HG03565 (cell line): ENCODE data around the gene DBNL.

Source experiments
- ATAC-seq: cut with Tn5 transposase; IDR thresholded peaks from one replicate; pipeline ENCODE4 v1.9.1; 2021; ENCODE audit warnings: mild to moderate bottlenecking, moderate library complexity; ENCODE audit not compliant: unreplicated experiment

DBNL gene

DNA sequence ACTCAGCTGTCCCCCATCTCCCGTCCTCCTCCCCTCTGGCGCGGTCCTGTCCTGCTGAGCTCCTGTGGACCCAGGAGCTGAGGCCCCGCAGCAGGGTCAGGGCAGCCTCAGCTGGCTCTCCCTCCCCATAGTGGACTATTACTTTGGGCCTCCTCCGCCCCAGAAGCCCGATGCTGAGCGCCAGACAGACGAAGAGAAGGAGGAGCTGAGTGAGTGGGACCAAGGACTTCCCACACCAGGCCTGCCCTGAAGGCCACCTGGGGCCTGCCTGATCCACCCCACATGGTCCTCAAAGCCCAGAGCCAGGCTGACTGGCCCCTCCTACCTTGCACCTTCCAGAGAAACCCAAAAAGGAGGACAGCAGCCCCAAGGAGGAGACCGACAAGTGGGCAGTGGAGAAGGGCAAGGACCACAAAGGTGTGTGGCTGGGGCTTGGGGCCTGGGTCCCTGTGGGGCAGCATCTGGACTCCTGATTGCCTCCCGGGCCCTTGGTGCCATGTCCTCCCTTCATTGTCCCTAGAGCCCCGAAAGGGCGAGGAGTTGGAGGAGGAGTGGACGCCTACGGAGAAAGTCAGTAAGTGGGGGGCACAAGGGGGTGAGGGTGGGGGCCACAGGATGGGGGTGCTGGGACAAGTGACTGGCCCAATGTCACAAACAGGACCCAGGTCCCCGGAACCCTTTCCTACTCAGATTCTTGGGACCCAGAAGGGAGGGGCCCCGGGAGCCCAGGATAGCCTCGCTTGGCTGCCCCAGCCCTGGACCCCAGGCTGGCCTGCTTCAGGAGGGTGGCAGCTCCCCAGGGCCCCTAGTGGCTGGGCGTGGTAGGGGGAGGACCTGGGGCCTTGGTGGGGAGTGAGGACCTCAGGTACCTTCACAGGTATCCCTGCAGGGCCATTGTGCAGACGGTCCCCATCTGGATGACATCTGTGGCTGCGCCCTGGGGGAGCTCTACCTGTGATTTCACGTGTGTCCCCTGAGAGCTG is 64.6 kb downstream of the DBNL start:
- no peak for ATAC-seq

DNA sequence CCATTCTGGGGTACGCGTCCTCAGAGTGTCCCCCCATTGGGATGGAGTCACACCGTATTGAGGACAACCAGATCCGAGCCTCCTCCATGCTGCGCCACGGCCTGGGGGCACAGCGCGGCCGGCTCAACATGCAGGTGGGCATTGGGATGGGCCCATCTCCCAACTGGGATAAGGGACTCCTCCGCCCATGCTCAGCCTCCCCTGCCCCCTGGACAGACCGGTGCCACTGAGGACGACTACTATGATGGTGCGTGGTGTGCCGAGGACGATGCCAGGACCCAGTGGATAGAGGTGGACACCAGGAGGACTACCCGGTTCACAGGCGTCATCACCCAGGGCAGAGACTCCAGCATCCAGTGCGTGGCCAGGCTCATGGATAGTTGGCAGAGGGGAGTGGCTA is 65.5 kb downstream of the DBNL start:
- no peak for ATAC-seq

DNA sequence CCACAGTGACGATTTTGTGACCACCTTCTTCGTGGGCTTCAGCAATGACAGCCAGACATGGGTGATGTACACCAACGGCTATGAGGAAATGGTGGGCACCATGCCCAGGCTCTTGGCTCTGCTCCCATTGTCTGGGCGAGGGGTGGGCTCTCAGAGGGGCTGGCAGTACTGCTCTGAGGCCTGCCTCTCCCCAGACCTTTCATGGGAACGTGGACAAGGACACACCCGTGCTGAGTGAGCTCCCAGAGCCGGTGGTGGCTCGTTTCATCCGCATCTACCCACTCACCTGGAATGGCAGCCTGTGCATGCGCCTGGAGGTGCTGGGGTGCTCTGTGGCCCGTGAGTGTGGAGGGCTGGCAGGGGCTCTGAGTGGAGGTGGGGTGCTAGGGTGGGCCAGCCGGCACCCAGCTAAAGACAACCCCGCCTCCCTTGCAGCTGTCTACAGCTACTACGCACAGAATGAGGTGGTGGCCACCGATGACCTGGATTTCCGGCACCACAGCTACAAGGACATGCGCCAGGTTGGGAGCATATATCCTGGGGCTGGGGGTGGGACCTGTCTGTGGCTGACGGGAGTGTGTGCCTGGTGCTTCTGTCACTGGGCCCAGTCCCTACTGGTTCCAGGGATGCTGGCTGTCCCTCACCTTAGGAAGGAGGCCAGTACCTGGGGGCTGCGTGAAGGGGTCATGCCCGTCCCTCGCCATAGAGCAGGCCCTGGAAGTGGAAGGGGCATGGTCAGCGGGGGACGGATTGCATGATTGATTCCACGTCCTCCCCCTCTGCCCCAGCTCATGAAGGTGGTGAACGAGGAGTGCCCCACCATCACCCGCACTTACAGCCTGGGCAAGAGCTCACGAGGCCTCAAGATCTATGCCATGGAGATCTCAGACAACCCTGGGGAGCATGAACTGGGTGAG is 66.5 kb downstream of the DBNL start:
- ATAC-seq = no peak
